K562 treated with DMSO at 1 percent for 24 hours (cell line): ENCODE data around the gene C3orf18. TPM values are rescaled to one million over a fixed set of nuclear protein-coding genes. Genes with fewer than 3 reads are reported as not detected.

Experiments used
- total RNA-seq: library from RNA; unstranded; fragments of 300-600 nt; gene quantifications from 2 replicates; pipeline ENCODE4 v1.2.3, GENCODE V29; 2022; ENCODE audit warnings: low read depth; ENCODE audit not compliant: insufficient read depth

C3orf18 gene
- 4.1 and 6.8 TPM in 2 replicates for total RNA-seq

GRCh38 chr3:50567386-50568167, at the start of gene C3orf18:
Gene C3orf18 (minus strand): TSS chr3:50567747. CDS start chr3:50565699, 2,048 bp downstream.

GRCh38 chr3:50611464-50612233, 44.1 kb upstream of the C3orf18 start, which contains the start of gene CISH:
Gene CISH (minus strand): TSS chr3:50611774. CDS start chr3:50611650, 124 bp downstream.

GRCh38 chr3:50568947-50569749, 1.6 kb upstream of the C3orf18 start, which contains the start of gene HEMK1:
Gene HEMK1 (plus strand): TSS chr3:50569522. CDS start chr3:50571105, 1,583 bp downstream.

Other genes starting within 250 kb of the C3orf18 start
- gene HYAL2, start 245.0 kb downstream of the C3orf18 start, total RNA-seq: 21.1 and 27.9 TPM in 2 replicates
- gene TUSC2, start 239.5 kb downstream of the C3orf18 start, total RNA-seq: 46.1 and 70.9 TPM in 2 replicates
- 51.1 and 54.0 TPM in 2 replicates for gene RASSF1, start 226.9 kb downstream of the C3orf18 start, total RNA-seq
- gene ZMYND10, start 222.0 kb downstream of the C3orf18 start, total RNA-seq: 0.88 and 1.3 TPM in 2 replicates
- 24.8 and 28.6 TPM in 2 replicates for gene NPRL2, start 217.0 kb downstream of the C3orf18 start, total RNA-seq
- 16.0 and 16.1 TPM in 2 replicates for gene CYB561D2, start 216.9 kb downstream of the C3orf18 start, total RNA-seq
- gene TMEM115, start 208.2 kb downstream of the C3orf18 start, total RNA-seq: 46.7 and 47.7 TPM in 2 replicates
- 0.53 and 0.74 TPM in 2 replicates for gene CACNA2D2, start 64.1 kb downstream of the C3orf18 start, total RNA-seq
- 21.0 and 23.4 TPM in 2 replicates for gene HEMK1, start 1.8 kb upstream of the C3orf18 start, total RNA-seq
- gene CISH, start 44.0 kb upstream of the C3orf18 start, total RNA-seq: 216 and 231 TPM in 2 replicates
- gene MAPKAPK3, start 49.4 kb upstream of the C3orf18 start, total RNA-seq: 42.2 and 45.8 TPM in 2 replicates
- 0.08 TPM in 2 replicates for gene DOCK3, start 107.2 kb upstream of the C3orf18 start, total RNA-seq